ENCODE results near the gene PHF2.

Gene PHF2

DNA sequence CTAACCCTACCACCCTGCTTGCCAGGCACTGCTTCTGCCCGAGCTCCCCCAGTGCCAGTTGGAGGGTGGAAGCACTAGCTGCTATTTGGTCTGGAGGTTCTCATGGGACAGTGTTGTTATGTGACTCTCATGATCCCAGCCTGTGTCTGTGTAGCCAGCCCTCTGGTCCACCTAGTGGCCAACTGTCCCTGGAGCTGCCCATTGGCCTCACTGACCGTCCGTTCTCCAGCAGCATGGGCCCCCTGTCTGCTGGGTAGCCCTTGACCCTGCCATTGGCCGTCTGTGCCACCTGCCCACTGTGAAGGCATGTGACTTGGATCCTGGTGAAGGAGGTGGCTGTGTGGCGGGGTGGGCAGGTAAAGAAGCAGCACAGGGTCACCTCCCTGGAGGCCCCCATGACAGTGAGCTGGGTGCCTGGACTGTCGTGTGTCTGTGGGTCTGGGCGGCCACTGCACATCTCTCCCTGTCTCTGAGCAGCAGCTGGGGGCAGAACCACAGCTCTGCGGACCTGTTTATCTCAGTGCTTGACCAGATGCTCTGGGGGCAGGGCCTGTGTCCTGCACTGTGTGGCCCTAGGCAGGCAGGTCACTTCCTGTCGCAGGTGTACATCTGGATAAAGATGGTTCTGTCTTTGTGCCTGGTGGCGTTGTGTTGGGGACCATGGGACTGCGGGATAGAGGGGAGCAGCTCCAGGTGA lies 11.4 kb downstream of the PHF2 start:
- no peak for DNase-seq

DNA sequence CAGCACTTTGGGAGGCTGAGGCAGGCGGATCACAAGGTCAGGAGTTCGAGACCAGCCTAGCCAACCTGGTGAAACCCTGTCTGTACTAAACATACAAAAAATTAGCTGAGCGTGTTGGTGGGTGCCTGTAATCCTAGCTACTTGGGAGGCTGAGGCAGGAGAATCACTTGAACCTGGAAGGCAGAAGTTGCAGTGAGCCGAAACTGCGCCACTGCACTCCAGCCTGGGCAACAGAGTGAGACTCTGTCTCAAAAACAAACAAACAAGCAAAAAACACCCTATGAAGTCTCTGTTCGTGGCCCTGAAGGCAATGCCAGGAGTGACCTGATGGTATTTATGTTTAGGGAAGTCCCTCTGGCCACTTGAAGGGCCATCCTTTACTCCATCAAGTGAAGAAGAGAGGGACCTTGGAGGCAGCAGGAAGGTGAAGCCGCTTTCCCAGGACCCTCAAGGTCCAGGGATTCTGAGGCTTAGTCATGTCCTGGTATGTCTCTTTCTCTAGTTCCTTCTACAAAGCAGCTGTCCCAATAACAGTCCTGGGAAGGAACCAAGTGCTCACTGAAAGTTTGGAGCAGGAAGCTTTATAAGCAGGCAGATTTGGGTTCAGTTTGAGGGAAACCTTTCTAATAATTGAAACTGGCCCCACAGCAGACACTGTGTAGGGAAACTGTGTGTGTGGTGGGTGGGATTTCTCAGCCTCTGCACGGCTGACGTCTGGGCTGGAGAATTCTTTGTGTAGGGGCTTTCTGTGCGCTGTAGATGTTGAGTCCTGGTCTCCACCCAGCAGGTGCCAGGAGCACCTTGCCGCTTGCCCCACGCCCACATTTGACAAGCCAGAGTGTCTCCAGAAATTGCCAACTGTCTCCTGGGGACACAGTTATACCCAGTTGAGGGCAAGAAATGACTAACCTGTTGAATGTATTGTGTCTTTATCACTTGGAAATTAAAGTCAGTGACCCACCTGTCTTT lies 12.5 kb downstream of the PHF2 start:
- no peak for DNase-seq

DNA sequence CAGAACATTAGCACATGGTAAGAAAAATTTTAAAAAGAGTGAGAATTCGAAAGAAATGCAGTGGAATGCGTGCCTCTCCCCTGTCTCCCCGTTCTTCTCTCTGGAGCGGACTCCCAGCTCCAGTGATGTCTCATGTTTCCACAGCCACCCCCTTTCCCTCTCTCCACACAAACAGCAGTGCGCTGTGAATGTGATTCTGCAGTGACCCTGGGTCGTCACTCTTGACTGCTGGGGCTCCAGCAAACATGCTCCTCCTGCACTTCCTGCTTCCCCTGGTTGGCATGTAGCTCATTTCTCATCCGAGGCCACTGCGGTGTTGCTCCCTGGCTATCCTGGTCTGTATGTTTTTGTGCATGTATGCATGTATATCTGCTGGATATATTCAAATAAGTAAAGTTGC lies 13.3 kb downstream of the PHF2 start:
- no peak for DNase-seq

DNA sequence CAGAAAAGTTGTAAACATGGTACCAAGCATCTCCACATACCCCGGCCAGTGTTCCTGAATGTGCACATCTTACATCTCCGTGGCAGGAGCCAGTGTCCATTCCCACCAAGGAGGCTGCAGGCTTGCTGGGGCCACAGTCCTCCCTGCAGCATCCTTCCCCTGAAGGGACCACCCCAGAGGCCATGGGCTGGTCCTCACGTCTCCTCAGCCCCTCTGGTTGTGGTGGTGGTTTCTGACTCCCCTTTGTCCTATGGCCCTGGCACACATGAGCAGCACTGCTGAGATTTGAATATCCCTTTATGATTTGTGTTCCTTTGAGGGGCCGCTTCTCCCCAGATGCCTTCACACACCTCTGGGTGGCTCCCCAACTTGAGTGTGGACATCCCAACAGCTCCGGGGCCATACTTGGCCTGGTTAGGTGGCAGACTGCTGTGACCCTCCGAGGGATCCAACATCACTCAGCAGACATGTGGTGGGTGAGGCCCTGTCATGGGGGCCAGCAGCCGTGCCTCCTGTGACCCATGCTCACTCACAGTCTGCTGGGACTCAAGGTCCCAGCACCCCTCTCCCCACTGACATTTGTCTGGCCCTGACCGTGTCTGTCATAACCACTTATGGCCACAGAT lies 14.3 kb downstream of the PHF2 start:
- no peak for DNase-seq

DNA sequence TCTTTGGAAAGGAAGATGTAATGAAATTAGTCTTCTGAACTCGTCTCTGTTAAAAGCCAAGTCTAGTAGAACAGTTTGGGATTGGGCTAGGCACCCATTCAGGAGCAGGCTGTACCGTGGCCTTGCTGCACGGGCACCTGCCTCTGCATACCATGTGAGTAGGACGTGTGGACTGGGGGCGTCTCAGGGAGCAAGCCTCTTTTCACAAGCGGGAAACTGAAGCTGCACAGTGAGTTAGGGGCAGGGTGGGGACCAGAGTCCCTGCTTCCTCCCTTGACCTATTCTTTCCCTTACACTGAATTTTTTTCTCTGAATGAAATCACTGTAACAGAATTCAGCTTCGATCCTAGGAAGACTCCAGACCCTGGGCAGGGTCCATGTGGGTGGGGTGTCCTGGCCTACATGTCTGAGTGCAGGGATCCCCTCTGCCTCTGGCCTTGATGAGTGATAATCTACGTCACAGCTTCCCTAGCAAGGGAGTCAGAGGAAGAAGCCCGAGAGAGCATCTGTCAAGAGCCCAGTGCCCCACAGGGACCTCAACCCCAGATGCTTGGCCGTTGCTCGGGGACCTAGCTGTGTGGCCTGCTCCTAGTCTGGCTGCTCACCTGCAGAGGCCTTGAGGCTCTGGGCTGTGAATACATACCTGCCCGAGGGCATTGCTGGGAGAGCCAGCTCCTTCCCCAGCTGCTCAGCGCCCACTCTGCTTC lies 15.1 kb downstream of the PHF2 start:
- no peak for DNase-seq

DNA sequence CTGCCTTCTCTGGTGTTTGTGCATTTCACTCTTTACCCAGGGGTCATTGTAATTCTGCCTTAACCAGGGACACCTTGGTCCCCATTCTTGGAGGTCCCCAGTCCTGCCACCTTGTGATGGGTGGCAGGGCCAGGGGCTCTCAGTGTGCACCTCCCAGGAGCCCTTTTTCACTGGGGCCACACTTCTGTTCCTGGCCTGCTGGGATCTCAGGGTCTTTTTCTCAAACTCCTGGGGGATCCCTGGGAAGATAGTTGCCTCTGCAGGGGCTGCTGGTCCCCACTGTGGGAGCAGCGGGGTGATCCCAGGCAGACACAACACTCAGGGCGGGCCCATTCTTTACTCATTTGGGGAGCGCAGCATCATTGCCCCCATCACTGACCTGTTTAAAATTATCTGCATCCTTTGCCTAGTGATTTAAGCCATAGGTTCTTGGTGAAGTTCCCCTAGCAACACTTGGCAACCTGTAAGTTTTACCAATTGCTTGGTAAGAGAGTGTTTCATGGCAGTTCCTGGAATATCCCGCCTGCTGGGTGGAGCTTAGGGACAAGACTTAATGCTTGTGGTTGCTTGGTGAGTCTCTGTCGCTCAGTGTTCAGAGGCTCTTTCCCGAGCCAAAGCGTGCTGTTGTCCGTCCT lies 15.7 kb downstream of the PHF2 start:
- DNase-seq: no peak

DNA sequence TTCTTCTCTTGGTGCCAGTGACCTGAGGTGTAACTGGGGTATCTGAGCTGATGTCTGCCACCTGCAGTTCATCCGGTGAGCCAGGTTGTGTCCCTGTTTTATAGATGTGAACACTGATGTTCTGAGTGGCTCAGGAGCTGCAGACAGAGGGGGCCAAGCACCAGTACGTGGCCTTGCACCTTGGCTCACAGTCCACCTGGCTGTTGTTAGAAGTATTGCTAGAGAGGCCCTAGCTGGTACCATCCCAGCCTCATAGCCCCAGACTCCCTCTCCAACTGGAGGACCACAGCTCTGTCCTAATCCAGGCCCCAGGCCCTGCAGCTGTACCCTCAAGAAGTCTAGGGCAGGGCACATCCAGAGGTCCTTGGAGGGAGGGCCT lies 16.2 kb downstream of the PHF2 start:
- DNase-seq: no peak

DNA sequence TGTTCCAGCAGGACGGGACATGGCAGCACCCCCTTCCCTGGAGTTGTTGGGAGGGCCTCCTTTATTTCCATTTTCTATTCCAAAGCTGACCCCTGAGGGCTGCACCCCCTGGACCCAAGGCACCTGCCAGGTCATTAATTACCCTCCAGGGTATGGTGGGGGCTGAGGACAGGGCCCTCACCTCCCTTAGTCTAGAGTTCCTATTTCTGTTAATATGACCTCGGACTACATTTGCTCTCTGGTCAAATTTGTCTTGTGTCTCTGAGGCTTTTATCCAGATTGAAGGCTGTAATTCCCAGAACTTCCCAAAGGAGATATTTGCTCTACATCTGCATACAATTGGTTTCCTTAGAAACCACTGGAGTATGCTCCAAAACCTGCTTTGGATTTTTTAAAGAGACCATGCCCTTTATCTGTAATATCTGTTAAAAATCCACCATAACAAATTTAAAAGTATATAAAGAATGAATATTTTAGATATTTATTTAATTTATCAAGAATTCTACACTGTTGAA lies 16.8 kb downstream of the PHF2 start:
- no peak for DNase-seq

DNA sequence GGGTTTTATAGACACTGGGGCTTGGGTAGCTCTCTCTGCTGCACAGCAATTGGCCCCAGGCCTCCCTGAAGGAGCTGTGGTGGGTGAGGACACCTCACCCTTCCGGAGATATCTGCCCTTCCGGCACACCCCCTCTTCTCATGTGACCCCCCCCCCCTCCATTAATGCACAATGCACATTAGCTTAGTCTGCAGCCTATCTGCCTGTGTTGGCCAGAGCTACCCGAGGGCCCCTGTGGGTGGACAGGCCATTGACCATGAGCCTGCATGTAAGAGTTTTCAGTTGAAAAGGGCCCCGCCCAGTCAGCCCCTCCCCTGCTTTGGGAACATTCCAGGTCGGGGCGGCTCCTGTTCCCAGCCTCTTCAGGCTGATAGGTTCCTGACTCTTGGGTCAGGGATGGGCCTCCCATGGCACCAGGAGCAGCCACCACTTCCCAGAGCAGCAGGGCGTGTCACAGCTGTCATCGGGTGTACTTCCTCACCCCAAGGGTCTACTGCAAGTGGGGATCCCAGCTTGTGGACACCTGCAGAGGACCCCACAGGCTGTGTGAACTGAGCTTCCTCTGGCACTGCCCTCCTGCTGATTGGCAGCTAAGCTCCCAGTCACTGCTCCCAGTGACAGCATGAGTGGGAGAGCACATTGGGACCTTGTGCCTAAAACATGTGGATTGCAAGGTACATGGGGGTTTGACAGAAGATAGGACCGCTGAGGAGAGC lies 17.8 kb downstream of the PHF2 start:
- no peak for DNase-seq

DNA sequence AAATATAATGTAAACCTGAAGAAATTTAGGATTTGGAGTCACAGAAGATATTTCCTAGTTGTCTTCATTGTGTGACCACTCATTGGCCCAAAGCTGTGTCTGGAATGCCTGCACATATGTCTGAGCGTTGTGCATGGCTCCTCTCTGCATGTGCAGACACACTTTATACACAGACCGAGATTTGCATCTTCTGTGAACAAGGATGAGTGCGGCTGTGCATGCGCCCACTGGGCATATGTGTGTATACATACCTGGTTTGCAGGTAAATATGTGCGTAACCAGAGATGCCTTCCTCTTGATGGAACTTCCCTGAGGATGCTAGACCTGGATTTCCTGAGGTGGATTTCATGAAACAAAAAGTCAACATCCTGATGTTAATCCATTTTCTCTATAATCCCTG lies 19.1 kb downstream of the PHF2 start:
- no peak for DNase-seq

DNA sequence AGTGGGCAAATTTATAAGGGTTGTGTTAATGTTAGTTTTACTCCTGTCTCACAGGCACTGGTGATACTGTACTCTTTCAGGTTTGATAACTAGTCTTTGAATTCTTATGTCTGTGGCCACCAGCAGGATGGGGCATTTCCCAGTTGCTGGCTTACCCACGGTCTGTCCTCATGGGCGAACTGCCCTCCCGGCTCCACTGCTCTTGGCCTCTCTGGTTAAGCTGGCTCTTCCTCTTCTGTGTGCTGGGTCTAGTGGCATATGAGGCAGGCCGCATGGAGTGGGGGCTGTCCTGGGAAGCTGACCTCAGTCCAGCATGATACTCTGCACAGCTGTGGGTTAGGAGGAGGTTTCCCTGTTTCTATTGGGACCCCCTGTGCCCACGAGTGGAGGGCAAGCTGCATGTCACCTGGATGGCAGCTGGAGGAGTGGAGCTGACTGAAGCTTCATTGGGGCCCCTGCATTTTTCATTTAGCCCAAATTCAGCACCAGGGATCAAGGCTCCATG lies 19.5 kb downstream of the PHF2 start:
- DNase-seq: no peak

DNA sequence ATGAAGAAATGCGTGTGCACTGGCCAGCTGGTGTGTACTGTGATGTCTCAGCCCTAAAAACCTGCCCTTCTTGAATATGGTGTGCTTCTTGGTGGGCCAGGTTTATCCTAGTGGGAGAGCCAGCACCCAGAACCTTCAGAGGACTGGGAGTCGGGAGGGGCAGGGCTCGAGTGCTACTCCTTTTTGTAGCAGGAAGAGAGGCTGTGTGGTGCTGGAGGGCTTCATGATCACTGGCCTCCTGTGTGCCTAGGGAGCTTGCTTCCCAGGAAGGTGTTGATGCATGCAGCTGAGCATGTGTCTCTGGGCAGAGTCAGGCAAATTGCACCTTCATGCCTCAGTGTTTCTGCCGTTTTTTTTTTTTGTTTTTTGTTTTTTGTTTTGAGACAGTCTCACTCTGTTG lies 20.0 kb downstream of the PHF2 start:
- DNase-seq: no peak

DNA sequence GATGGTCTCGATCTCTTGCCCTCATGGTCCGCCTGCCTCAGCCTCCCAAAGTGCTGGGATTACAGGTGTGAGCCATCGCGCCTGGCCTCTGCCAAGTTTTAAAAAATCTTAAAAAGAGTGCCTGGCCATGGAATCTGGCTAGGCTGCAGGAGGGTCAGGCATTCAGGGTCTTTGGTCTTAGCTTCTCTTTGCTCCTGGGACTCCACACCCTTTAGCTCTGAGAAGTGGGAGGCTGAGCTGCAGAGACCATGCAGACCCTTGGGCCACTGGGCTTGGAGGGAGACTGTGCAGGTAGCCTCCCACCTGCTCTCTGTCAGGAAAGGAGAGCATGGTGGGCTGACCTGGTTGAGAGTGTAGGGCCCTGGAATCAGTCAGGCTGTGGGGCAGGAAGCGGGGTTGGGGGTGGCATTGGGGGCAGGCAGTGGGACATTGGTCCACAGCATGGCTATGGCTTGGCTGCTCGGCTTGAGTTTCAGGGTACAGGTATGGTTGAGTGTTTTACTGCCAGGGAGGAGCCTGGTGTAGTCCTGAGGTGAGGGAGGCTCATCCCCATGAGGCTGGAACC lies 20.8 kb downstream of the PHF2 start:
- no peak for DNase-seq

DNA sequence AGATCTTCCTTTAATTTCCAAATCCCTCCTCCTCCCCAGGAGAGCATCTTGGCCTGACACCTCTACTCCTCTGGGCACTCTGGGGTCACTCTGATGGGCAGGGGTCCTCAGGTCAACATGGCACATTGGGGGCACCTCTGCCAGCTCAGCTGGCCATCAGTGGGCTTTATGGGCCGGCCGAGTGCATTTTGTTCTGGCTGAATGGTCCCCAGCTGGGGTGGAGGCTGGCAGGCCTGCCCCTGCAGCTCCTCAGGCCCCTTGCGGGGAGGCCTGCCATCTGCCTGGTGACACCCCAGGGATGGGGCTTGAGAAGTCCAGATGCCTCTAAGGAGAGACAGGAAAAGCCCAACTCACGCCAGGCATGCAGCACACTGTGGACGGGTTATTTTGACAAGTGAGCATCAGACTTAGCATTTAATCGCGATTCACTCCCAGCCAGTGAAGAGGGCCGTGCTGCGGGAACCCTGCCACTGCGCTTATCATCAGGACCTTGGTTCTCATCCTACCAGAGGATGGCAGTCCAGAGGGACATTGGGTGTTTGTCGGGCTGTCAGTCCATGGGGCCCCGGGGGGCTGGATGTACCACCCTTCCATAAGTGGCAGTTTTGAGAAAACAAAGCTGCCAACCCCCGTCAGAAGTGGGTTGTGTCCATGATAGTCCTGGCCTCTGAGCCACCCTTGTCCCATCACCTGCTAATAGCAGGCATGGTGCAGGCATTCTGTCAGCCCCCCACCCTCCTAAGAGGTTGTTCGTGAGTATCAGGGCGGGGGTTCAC lies 21.7 kb downstream of the PHF2 start:
- no peak for DNase-seq

DNA sequence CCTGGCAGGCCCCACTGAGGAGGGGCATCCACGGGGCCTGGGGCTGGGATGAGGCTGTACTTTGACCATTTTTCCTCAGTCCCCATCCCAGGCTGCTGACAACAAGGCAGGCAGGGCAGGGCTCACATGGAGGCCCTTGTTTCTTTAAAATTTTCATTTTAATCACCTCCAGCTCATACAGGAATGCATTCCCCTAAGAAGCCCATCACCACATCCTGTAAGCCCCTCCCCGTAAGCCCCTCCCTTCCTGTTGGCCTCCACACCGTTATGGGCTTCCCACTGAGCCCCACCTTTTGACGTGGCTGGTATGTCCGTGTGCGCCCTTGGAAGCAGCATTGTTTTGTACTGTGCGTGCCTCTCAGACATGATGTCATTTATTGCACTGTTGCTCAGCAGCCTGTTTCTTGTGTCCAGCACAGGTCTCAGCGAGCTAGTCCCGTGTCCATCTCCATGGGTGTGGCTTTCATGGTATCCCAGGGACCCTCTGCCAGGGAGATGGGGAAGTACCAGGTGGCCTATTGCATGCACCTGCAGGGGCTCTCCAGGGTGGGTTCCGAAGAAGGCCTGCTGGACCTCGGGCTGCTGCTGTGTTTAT lies 22.4 kb downstream of the PHF2 start:
- DNase-seq: no peak

DNA sequence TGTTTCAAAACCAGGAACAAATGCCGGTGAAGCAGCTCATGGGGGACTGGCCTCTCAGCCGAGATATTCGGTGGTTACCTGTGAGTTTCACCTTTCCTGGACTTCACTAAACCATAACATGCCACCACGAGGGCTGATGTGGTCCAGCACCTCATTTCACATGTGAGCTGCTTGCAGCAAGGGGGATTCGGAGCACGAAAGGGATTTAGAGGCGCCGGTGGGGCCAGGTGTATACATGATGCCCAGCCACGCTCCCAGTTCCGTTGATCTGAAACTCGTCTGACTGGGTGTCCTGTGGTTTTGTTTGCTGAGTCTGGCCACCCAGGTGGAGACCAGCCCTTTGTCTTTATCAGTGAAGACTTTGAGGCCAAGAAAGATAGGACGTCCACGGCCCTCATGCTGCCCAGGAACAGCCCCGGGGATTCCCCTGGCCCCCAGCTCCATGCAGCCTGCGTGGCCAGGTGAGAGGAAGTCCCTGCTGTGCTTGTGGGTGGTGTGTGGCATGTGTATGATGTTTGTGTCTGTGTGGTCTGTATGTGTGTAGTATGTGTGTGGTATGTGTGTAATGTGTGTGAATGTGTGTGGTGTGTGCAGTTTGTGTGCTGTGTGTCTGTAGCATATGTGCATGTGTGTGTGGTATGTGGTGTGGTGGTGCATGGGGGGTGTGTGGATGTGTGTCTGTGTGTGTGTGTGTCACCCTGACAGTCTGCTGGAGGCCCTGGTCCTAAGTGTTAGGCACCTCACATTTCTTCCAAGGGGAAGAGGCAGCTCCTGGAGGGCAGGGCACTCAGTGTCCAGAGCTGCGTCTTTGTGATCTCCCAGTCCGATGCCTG lies 23.4 kb downstream of the PHF2 start:
- no peak for DNase-seq

DNA sequence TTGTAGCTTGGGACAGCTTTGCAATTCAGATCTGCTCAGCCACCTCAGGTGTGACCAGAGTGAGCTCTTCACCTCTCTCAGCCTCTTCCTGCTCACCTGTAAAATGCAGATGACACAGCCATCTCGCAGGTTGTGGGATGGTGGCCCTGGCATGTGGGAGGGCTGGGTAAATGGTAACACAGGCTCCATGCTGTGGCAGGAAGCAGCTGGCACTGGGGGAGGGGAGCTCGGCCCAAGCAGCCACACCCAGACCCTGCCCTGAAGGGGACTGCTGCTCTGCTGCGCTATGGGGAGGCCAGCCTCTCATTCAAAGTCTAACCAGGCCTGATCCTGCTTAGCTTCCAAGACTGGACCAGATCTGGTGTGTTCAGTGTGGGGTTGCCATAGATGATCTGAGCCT lies 24.1 kb downstream of the PHF2 start:
- no peak for DNase-seq

DNA sequence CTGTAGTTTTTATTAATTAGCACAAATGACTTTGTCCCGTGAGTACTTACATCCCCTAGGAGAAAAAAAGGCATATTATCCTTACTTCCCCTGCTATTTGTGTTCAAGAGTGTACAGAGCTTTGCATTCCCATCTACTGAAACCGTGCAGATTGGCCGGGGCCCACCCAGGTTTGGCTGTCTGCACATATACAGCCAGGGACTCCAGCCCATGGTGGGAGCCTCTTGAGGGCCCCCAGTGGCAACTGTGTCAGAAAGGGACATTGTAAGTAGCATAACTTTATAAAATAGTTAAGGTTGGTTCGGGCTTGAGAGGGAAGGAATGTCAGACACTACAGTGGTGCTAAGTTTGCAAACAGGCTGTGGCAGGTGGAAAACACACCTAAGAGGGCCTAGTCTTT lies 24.7 kb downstream of the PHF2 start:
- DNase-seq: no peak

DNA sequence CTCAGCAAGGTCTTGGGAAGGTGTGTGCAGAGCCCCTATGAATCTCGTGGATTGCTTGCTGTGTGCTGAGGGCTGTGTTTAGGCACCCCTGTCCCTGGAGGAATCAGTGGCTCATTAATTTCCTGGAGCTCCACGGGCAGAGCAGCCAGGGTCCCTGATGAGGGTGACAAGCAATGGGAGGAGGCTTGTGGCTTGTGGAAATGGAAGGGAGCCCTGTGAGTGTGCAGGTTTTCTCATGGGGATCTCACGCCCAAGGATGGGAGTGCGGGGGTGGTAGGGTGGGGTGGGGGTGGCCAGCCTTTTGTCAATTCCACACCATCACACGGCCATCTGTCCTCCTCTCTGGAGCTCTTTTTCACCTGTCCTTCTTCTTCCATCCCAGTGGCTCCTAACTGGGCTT lies 25.3 kb downstream of the PHF2 start:
- DNase-seq: no peak

Data from stimulated activated CD4-positive, alpha-beta T cell treated with anti-CD3 and anti-CD28 coated beads, Interleukin-15, amount 100 ng/mL, for 24 hours (primary cell).